HG03039 (cell line): ENCODE data around the gene SH3GL2.

Experiments
- ATAC-seq: cut with Tn5 transposase; IDR thresholded peaks from one replicate; pipeline ENCODE4 v1.9.1; 2021; ENCODE audit warnings: mild to moderate bottlenecking, moderate library complexity; ENCODE audit not compliant: unreplicated experiment

Gene SH3GL2

DNA sequence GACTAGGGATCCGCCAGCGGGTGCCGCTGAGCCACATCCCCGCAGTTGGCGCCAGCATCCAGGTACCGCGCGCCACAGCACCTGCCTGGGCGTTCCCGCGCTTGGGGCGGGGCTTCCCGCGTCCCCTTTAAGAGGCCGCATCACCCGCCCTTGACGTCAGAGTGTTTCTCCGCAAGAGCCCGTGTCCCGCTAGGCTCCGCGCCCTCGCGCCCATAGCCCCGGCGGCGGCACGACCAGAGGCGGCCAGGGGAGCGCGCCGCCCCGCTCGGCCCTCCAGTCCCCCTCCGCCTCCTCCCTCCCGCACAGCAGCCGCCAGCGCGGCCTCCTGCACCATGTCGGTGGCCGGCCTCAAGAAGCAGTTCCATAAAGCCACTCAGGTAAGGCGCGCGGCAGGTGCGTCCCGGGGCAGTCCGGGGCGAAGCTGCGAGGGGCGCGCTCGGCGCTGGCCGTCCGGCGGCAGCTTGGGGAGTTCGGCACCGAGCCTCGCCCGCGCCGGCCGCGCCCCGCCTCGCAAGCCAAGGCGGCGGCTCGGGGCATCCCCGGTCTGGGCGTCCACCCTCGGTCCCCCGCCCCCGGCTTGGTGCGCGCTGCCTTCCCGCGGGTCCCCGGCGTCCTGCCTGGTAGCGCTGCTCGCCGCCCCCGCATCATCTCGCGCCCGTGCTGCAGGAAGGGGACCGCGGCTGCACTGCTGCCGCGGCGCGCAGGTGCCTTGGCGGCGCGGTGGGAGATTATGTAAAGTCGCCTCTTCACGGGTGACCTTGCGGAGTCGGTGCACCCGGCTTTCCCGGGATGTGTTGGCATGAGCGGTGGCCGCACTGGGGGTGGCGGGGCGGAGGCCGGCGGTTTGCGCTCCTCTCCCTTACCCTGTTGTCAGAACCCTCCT, at the start of gene SH3GL2:
TSS of gene SH3GL2 (plus strand) at position 156 of the 883 bp plus-strand sequence.
- ATAC-seq, result peak; percentile 59

DNA sequence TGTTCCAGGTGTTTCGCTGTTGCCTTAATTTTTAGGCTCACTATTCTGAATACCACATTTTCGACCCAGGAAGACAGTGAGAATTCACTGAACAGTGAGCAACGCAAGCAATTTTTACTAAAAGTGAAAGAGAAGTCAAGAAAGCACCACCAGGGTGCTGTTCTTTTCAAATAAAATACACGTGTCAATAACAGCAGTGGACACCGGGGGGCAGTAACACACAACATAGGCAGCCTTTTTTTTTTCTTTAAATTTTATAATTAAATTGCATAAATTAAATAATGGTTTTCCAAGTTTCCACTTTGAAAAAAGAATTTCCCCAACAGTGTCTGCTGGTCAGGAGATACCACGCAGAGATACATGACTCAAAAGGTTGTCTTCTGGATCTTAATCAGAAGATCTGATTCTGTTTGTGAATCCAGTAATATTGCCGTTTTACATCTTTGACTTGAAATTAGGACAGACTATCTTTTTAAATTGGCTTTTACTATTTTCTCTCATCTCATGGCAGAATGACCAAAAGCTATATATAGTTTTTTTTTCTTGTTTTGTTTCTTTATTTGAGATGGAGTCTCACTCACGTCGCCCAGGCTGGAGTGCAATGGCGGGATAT, 47.1 kb upstream of the SH3GL2 start:
- peak; percentile 73 for ATAC-seq

DNA sequence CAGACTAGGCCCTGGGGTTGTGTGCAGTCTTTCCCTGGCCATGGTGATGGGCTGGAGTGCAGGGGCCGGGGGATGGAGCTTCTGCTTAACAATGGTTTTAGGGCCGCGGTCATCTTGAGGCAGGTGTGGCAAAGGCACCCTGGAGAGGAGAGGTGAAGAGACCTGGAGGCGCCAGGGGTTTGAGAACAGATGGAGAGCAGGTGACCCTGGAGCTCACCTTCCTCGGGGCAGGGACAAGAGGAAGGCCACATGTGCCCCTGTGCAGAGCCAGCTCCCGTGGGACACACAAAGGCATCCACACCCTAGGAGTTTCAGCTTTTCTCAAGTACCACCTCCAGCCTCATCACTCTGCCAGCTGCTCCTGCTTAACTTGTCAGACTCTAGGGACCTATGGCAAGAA, 46.4 kb upstream of the SH3GL2 start:
- ATAC-seq, result no peak

DNA sequence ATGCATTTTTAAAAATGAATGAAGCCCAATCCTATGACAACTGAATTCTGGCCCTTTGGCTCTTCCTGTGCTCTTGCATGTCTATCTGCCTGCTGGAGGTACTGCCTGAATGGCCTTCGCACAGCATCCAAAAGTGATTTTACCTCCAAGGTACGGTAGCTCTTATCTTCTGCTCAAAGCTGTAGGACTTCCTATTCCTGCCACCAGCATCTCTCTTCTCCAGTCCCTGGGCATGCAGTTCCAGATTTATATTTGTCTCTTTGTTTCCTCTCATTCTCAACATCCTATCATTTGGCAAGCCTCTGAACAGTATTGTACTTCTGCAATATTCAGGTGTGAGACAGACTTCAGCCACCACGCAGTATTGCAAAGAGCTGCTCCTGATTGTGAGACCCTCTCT, 43.7 kb upstream of the SH3GL2 start:
- ATAC-seq, result no peak

DNA sequence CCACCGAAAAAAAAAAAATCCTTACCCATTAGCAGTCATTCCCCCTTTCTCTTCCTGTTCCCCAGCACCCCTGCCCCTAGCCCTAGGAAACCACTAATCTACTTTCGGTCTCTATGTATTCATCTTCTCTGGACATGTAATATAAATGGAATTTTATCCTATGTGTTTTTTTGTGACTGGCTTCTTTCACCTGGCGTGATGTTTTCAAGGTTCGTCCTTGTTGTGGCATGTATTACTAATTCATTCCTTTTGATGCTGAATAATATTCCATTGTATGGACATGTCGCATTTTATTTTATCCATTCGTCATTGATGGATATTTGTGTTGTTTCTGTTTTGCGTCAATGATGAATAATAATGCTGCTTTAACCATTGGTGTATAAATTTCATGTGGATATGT, 42.8 kb upstream of the SH3GL2 start:
- ATAC-seq, result no peak

DNA sequence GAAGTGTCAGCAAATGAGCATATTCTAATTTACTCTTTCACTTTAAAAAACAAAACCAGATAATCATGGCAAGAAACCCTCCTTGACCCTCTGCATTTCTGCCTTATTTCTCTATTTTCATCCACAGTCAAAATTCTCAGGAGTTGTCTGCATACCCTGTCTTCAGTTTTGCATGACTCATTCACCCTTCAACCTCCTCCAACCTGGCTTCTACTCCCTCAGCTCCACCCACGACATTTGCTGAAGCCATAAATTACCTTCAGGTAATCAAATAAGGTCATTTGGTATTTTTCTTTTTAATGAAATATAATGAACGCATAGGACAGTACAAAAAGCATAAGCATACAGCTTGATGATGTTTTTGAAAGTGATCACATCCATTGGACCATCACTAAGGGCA, 27.8 kb upstream of the SH3GL2 start:
- ATAC-seq, result no peak

DNA sequence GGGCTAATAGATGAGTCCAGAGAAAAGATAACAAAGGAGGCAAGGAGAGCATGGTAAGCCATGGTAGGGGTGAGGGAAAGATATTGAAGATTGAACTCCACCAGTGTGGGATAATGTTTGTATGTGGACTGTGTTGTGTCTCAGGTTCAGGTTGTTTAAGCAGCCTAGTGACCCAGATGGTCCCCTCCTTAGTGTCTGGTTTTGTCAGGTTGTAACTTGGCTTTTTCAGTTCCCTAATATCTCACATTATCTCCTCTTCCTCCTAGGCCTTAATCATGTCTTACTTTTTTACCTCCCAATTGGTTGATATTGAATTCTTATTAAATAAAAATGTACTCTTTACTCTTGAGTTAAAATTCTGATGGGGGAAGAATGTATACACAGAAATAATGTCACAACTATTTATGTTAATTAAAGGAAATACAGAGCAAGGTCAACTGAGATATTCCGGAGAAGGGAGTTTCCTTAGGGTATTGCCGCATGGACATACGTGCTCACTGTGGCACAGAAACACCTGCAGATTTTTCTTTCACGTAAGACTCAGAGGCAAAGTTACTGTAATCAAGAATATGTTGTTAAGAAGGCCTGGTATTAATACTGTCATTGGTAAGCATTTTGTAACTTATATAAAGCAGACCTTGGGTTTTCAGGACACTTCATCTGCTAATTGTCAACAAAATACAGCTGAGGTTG, 23.4 kb upstream of the SH3GL2 start:
- no peak for ATAC-seq

DNA sequence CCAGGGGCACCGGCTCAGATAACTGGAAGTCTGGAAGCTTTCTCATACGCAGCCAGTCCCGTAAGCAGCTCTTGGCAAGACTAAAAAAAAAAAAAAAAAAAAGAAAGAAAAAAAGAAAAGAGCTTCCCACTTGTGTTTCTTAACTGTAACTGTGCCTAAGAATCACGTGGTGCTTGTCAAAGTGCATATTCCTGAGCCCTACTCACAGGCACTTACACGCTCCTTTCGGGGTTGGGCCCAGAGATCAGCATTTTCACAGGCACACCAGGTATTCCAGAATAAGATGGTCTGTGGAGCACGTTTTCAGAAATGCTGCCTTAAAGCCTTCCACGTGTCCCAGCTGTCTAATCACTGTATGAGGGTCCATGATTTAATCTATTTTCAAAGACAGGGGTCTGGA, 22.6 kb upstream of the SH3GL2 start:
- ATAC-seq, result no peak

DNA sequence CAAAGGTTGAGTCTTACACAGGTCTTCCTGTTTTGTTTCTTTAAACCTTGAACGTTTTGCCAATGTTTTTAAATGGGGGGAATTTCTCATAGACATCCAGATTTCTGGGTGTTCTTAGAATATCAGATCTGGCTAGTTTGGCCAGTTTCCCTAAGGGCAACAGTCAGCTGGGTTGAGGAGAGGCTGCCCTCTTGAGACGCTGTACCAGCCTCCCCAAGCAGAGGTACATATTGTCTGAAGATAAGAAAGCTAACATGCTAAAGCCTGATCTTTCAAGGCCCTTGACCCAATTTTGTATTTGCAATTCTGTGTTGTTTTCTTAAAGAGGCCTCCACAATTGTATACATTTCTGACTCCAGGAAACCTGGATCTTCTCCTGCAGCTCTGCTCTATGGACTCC, 21.9 kb upstream of the SH3GL2 start:
- ATAC-seq, result no peak

DNA sequence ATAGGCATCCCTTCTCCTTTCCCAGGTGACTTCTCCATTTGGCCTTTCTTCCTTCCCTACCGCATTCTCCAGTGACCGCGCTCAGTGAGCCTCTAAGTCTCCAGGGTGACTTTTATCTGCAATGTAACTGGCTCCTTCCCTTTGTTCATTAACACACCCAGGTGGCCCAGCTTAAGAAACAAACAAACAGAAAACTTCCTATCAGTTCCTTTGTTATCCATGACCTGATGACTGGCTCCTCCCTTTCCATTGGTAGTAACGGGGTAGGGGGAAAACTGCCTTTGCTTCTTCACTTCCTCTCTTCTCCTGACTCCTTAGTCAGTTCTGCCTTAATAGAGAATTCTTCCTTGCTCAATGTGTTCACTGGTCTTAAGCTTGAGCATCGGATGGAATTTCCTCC, 7.0 kb upstream of the SH3GL2 start:
- ATAC-seq, result no peak

DNA sequence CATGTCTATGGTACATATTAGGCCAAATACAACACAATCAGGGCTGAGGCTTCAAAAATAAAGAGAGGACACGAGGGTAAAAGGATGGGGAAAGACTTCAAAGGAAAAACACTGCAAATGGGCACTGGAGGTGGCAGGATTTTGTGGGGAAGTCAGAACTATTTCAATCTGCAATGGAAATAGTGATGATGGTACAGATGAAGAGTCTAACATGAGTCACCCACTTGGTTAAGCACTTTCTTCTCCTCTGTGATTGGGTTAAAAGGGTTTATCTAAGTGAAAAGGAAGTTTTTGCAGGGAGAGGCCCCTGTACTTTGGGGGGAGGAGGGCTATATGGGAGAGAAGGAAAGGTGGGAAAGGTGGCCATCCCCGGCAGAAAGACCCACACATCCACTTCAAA, 4.5 kb upstream of the SH3GL2 start:
- no peak for ATAC-seq

DNA sequence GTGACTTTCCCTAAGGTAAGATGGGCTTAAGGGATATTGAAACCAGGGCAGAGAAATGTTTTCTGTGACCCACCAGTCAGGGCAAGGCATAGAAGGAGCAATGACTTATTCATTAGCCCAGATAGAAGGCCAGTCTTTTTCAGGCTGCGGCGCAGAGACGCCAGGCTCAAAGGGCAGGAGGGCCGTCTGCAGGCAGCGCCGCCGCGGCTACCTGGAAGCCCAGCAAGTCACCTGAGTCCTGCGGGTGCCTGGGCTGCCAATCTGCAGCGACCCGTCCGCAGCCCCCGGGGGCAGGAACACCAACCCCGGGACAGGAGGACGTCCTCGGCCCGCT, 322 bp upstream of the SH3GL2 start:
- ATAC-seq, result no peak

DNA sequence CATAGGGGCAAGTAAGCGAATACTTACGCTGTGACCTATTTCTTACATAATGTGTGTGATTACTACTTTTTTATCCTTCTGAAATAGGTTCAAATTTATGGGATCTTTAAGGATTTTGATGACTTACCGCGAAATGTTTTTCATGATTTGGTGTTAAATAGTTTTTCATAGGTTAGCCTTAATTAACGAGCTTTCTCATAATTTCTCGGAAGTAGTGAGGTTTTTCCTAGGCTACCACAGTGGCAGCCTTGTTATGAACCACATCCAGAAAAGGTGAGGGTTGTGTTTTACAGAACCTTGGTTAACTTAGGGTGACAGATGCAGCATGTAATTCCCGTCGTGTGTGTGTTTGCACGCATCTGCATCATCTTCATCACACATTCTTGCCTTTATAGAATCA, 1.3 kb downstream of the SH3GL2 start:
- ATAC-seq, result no peak

DNA sequence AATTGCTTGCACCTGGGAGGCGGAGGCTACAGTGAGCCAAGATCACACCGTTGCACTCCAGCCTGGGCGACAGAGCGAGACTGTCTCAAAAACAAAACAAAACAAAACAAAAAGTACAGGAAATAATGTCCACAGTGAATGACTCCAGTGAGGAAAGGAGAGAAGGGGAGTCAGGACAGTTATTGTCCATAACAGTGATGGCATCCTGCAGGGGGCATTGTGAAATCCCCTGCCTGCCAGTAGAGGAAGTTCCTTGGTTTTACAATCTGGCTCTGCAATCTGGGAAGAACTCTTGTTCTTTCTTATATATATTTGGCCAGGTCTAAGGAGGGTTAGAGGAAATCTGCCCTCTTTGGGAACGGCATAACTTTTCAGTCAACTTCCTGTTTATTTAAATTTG, 8.2 kb downstream of the SH3GL2 start:
- no peak for ATAC-seq

DNA sequence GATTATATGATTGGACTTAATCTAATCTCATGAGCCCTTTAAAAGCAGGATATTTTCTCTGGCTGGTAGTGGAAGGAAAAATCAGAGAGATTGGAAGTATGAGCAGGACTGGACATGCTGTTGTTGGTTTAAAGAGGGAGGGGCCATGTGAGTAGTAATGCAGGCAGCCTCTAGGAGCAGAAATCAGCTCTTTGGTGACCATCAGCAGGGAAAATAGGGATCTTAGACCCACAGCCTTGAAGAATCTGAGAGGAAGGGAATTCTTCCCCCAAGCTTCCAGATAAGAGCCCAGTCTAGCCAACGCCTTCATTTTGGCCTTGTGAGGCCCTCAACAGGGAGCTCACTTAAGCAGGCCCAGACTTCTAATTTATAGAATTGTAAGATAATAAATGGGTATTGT, 9.5 kb downstream of the SH3GL2 start:
- no peak for ATAC-seq

DNA sequence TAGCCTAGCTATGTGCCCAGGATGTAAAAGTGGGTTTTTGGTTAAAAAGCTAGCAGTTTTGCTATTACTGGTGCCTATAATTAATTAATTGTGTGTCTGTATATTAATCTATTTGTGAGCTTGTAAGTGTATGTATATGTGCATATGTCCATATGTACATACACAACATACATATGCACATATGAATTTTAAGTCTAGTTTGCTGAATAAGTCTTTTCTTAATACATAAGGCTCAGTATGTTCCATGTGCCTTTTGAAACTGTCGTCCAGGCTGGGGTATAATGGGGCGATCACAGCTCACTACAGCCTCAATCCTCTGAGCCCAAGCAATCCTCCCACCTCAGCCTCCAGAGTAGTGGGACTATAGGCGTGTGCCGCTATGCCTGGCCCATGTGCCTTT, 10.1 kb downstream of the SH3GL2 start:
- ATAC-seq, result no peak

DNA sequence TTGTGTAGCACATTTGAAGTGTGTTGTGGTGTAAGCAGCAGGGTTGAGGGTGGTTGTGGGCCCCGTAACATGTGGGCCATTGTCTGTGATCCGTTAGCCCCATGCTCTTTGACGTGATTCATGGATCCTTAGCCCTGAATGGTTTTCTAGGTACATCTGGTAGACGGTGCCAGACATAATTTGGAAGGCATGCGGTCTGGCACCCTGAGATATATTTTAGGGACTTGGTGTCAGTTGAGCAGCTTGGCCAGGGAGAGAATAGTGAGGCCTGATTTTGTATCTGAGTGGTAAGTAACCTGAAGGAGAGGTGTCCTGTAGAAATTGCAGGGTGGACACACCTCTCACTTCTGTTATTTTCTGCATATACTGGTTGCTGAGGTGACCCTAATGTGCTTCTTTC, 10.9 kb downstream of the SH3GL2 start:
- ATAC-seq, result no peak

DNA sequence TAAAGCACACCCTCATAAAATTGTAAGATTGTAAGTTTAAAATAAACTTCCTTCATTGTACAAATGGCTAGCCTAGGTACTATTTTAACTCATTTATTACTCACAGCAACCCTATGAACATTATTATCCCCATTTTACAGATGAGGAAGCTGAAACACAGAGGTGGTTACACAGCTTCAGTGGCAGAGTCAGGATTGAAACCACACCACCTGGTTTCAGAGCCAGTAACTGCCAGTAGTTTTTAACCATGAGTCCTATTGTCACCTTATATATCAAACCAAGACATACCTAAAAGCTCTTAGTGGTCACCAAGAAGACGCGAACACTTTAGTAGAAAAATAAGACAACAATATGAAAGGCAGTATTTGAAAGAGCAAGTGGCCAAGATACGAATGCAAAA, 16.1 kb downstream of the SH3GL2 start:
- ATAC-seq, result no peak

DNA sequence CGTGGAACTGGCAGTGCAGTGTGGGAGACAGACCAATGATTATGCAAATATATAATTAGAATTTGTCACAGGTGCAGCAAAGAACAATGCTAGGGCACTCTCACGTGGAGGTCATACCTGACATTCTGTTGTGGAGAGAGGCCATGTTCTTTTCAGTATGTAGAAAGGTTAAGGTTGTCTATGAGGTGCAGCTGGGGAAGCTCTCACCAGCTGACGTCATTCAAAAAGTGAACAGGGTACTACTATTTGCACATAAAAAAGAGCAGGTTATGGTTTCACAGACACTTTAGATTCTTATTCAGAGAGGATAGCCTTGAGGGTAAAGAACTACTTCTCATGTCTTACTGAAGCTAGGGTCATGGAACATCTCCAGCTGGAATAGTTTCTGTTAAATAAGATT, 19.1 kb downstream of the SH3GL2 start:
- ATAC-seq, result no peak

DNA sequence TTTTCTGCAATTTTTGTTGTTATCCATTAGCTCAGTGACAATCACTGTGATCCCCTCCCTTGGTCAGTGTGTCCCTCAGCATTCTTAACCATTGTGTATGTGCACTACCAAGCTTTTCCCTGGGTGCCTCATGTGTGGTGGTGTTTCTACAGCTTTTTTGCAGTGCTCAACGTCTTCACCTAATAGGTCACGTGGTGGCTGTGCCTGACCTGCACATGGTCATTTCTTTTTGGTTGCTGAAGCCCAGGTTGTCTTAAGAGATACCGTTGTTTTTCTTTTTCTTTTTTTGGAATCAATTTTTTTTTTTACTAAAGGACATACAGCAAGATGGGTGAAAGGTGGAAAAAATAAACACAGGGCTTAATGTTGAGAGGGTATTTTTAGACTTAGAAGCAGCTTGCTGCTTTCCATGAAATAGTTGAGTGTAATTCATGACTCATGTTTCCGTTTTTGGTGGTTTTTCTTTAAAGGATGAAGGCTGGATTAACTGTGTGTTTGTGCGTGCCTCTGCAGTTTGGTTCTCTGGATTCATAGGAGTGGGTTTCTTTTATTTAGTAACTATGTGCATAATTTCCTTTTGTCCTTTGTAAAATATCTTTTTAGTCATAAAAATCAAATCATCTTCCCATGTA, 22.2 kb downstream of the SH3GL2 start:
- ATAC-seq, result no peak

DNA sequence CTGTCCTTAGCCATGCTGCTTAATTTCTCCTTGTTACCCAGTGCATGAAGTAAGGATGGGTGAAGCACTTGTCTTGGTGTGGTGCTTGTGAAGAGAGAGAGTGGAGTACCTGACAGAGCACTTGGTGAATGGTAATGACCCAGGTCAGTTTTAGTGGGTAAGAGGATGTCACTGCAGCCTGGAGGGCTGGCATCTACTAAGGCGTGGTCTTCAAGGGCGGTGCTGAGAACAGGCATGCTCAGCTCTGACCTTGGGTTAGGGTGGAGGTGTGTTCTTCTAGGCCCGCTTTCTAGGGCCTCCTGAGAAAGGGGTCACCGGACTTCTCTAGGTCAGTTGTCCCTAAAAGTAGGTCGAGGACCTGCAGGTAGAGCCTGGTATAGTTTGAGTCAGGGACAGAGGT, 25.7 kb downstream of the SH3GL2 start:
- ATAC-seq, result no peak
